Epithelial cell of esophagus (primary cell): ENCODE data around the gene SMIM38.

ENCODE experiments used
- DNase-seq: peaks from one replicate; pipeline ENCODE4 v3.0.0; 2010; ENCODE audit warnings: low read depth
- H3K4me3 ChIP-seq: 2 replicates; pipeline ENCODE4 v1.5.1; 2011; ENCODE audit warnings: mild to moderate bottlenecking, low read length, control low read depth
- CTCF ChIP-seq: IDR thresholded peaks from 2 replicates; pipeline ENCODE4 v1.5.1; 2011; ENCODE audit warnings: low read depth, mild to moderate bottlenecking, low read length, control low read depth, inconsistent platforms; ENCODE audit not compliant: insufficient read depth; ENCODE audit errors: missing control alignments

The SMIM38 gene

GRCh38 chr11:69150175-69150574, 5.6 kb upstream of the SMIM38 start:
- no peak for DNase-seq
- H3K4me3 ChIP-seq = no peak overlapping the region
- TF ChIP-seq CTCF = no peak

GRCh38 chr11:69151836-69152235, 3.9 kb upstream of the SMIM38 start:
- no peak for TF ChIP-seq CTCF
- DNase-seq = no peak
- no peak overlapping the region for H3K4me3 ChIP-seq

GRCh38 chr11:69152733-69153421, 2.9 kb upstream of the SMIM38 start:
- no peak for DNase-seq
- H3K4me3 ChIP-seq = no peak overlapping the region
- no peak for TF ChIP-seq CTCF

GRCh38 chr11:69153661-69154060, 2.1 kb upstream of the SMIM38 start:
- peak; percentile 24 for DNase-seq
- TF ChIP-seq CTCF = no peak

GRCh38 chr11:69154211-69154913, 1.4 kb upstream of the SMIM38 start:
- DNase-seq = no peak
- no peak overlapping the region for H3K4me3 ChIP-seq
- no peak for TF ChIP-seq CTCF

More at GRCh38 chr11:69153661-69154060, 2.1 kb upstream of the SMIM38 start:
- no peak overlapping the region for H3K4me3 ChIP-seq

- no peak overlapping the region for H3K4me3 ChIP-seq
- no peak for TF ChIP-seq CTCF
- no peak for DNase-seq
Measured at GRCh38 chr11:69154938-69155301, 815 bp upstream of the SMIM38 start.

GRCh38 chr11:69156235-69156639, 502 bp downstream of the SMIM38 start:
- H3K4me3 ChIP-seq = no peak overlapping the region
- no peak for TF ChIP-seq CTCF
- DNase-seq = no peak
